B cell (primary cell): ENCODE results near the gene CAP1. TPM values are rescaled to one million over a fixed set of nuclear protein-coding genes. Genes with fewer than 3 reads are reported as not detected.

Source experiments
- ATAC-seq: fragments of 200-7000 bp; cut with Tn5 transposase; one replicate; pipeline ENCODE4 v1.10.0; 2021; ENCODE audit warnings: low read depth, mild to moderate bottlenecking, moderate number of reproducible peaks, moderate library complexity
- CTCF ChIA-PET: fragments of 350-600 bp; sonication (Branson Sonifier 250); formaldehyde crosslinking; loops from one replicate; lab custom pipeline; 2021; ENCODE audit warnings: antibody characterized with exemption, inconsistent platforms; lab: Charles Lee
- POLR2A ChIA-PET: fragments of 350-600 bp; sonication (Branson Sonifier 250); formaldehyde crosslinking; loops from one replicate; lab custom pipeline; 2021; ENCODE audit warnings: antibody characterized with exemption; lab: Charles Lee
- DNase-seq: peaks from one replicate; pipeline ENCODE4 v3.0.0; 2013
- H2AFZ ChIP-seq: 2 replicates; pipeline ENCODE4 v1.6.1; 2012; ENCODE audit warnings: mild to moderate bottlenecking, low read depth, low read length; ENCODE audit not compliant: insufficient read depth, poor library complexity, severe bottlenecking
- H3K27ac ChIP-seq, 2 donors: 1 replicate in 1 of 2; 2 replicates in 1 of 2; pipeline ENCODE4 v1.5.1; 2012 to 2013; ENCODE audit warnings: low read length in 2 of 2, mild to moderate bottlenecking in 2 of 2, moderate library complexity in 1 of 2
- H3K27me3 ChIP-seq, 4 experiments: fragments of 200-600 bp in 1 of 4; sonication (generic) in 1 of 4; replicated peaks in 1 of 4; 1 replicate in 2 of 4; 2 replicates in 2 of 4; pipeline versions ENCODE4 v1.6.1 to v1.7.0; 2013 to 2016; ENCODE audit warnings: low read length in 3 of 4, mild to moderate bottlenecking in 2 of 4, mixed read lengths in 1 of 4, moderate library complexity in 1 of 4; ENCODE audit not compliant: insufficient read depth in 4 of 4, control insufficient read depth in 3 of 4; ENCODE audit errors: control extremely low read depth in 1 of 4
- H3K36me3 ChIP-seq, 2 experiments: replicated peaks in 1 of 2; 1 replicate in 1 of 2; 2 replicates in 1 of 2; pipeline versions ENCODE4 v1.6.1 to v1.7.1; 2013; ENCODE audit warnings: low read length in 1 of 2; ENCODE audit not compliant: insufficient read depth in 2 of 2, control insufficient read depth in 1 of 2; ENCODE audit errors: control extremely low read depth in 1 of 2, extremely low read depth in 1 of 2
- H3K4me1 ChIP-seq, 2 donors: fragments of 200-600 bp in 1 of 2; sonication (generic) in 1 of 2; 1 replicate in 1 of 2; 2 replicates in 1 of 2; pipeline versions ENCODE4 v1.5.1 to v1.6.1; 2013 to 2017; ENCODE audit warnings: low read length in 2 of 2; ENCODE audit not compliant: control insufficient read depth in 2 of 2, insufficient read depth in 2 of 2
- H3K4me2 ChIP-seq: replicated peaks from 2 replicates; pipeline ENCODE3; 2012; ENCODE audit warnings: mild to moderate bottlenecking, low read depth, low read length; ENCODE audit not compliant: poor library complexity, severe bottlenecking
- H3K4me3 ChIP-seq, 5 experiments: fragments of 200-600 bp in 1 of 5; sonication (generic) in 1 of 5; 1 replicate in 3 of 5; 2 replicates in 2 of 5; pipeline versions ENCODE4 v1.5.1 to v1.7.0; 2011 to 2016; ENCODE audit warnings: low read length in 4 of 5, mild to moderate bottlenecking in 4 of 5, low read depth in 2 of 5, control low read depth in 1 of 5, moderate library complexity in 1 of 5; ENCODE audit not compliant: insufficient read depth in 1 of 5; ENCODE audit errors: control extremely low read depth in 1 of 5, extremely low read depth in 1 of 5
- H3K79me2 ChIP-seq: fragments of 200-600 bp; sonication (generic); one replicate; pipeline ENCODE4 v1.6.0; 2016; ENCODE audit warnings: low read length; ENCODE audit not compliant: control insufficient read depth, insufficient read depth
- H3K9ac ChIP-seq: fragments of 200-600 bp; sonication (generic); 2 replicates; pipeline ENCODE4 v1.6.1; 2017; ENCODE audit warnings: mild to moderate bottlenecking, low read length, moderate library complexity
- H3K9me3 ChIP-seq, 3 donors: one replicate each; pipeline versions ENCODE4 v1.6.1 to v1.7.1; 2013; ENCODE audit warnings: low read length in 2 of 3; ENCODE audit not compliant: control insufficient read depth in 2 of 3, insufficient read depth in 1 of 3; ENCODE audit errors: control extremely low read depth in 1 of 3
- H4K20me1 ChIP-seq: 2 replicates; pipeline ENCODE4 v1.6.0; 2012; ENCODE audit warnings: mild to moderate bottlenecking, low read length; ENCODE audit not compliant: insufficient read depth, control insufficient read depth, poor library complexity, severe bottlenecking
- H3K27ac Mint-ChIP-seq: one replicate; pipeline ENCODE4 v1.8.0; 2021; ENCODE audit warnings: mixed read lengths
- H3K27me3 Mint-ChIP-seq: one replicate; pipeline ENCODE4 v1.8.0; 2021; ENCODE audit warnings: mixed read lengths
- H3K4me1 Mint-ChIP-seq: one replicate; pipeline ENCODE4 v1.8.0; 2021; ENCODE audit warnings: mixed read lengths
- H3K4me3 Mint-ChIP-seq: one replicate; pipeline ENCODE4 v1.8.0; 2021; ENCODE audit warnings: mixed read lengths
- H3K9me3 Mint-ChIP-seq: one replicate; pipeline ENCODE4 v1.8.0; 2022; ENCODE audit warnings: mixed read lengths; ENCODE audit not compliant: insufficient read depth
- CTCF ChIP-seq: fragments of 200-600 bp; IDR thresholded peaks from one replicate; pipeline ENCODE4 v1.8.0; 2022; ENCODE audit warnings: antibody characterized with exemption, mild to moderate bottlenecking
- EZH2 ChIP-seq: IDR thresholded peaks from 2 replicates; pipeline ENCODE4 v1.6.1; 2012; ENCODE audit warnings: borderline replicate concordance, low read depth, mild to moderate bottlenecking, moderate library complexity, low read length; ENCODE audit not compliant: insufficient read depth, poor library complexity, severe bottlenecking
- WGBS: methylation state at CpG from one replicate; pipeline ENCODE4 v1.1.5; 2013; ENCODE audit warnings: missing lambda C conversion rate; ENCODE audit not compliant: insufficient coverage; 5-methylcytosine and 5-hydroxymethylcytosine counted together
- intact Hi-C: fragments of 100-400 bp; cut with micrococcal nuclease; formaldehyde crosslinking; loops from one replicate; pipeline ENCODE4 v1.10.0; 2022
- polyA plus RNA-seq: library from polyadenylated mRNA; depleted of rRNA; stranded (reverse); fragments of >200 nt; gene quantifications from 2 replicates; pipeline ENCODE4 v1.2.3, GENCODE V29; 2012
- total RNA-seq, 2 donors: library from RNA; stranded (reverse); fragments of 120-200 nt in 1 of 2; gene quantifications; 1 replicate in 1 of 2; 2 replicates in 1 of 2; pipeline versions ENCODE4 v1.2.3 to v1.2.4, GENCODE V29; 2013 to 2022

Gene CAP1
- total and polyA plus RNA-seq, 2 donors (not counting 1 experiment from before 2014, with no cell fraction given) = 175 to 203 TPM

GRCh38 chr1:40105028-40105427 is 64.5 kb downstream of the CAP1 start:
- H3K27ac Mint-ChIP-seq = no peak overlapping the region

More at GRCh38 chr1:40105028-40105427, 64.5 kb downstream of the CAP1 start:
- no peak overlapping the region for H3K4me3 ChIP-seq
- H3K4me3 Mint-ChIP-seq = no peak overlapping the region
- H3K36me3 ChIP-seq = no peaks in the 10 kb centered on the region
- H3K9me3 ChIP-seq = peaks cover 4 to 16% (median 11%) of the 10 kb centered on the region in 3 donors
- no peaks in the 10 kb centered on the region for H3K79me2 ChIP-seq
- POLR2A ChIA-PET = no interaction called here
- intact Hi-C loops = no loop called here
- H3K4me1 ChIP-seq = no peaks in the 10 kb centered on the region
- peaks cover 0 to 6% (median 2%) of the 10 kb centered on the region in 4 experiments for H3K27me3 ChIP-seq
- no peaks in the 10 kb centered on the region for H4K20me1 ChIP-seq
- H3K27ac ChIP-seq = no peak overlapping the region
- ATAC-seq = no peak
- no peak for DNase-seq
- H3K9ac ChIP-seq = no peak overlapping the region
- WGBS = no CpG with 5 or more reads among the region's 1 CpG
- H3K9me3 Mint-ChIP-seq = no peaks in the 10 kb centered on the region
- TF ChIP-seq EZH2 (no peak), CTCF (no peak)
- no peak overlapping the region for H3K4me2 ChIP-seq
- H2AFZ ChIP-seq = no peak overlapping the region
- H3K4me1 Mint-ChIP-seq = no peaks in the 10 kb centered on the region
- peaks cover 26% of the 10 kb centered on the region for H3K27me3 Mint-ChIP-seq
- CTCF ChIA-PET = no interaction called here
